Fibroblast of gingiva (primary cell): Measurements from ENCODE around the gene BAIAP2.
A peak's percentile ranks its signal among the peaks of the same experiment; 100 is the strongest.
"Not testable (repeated sequence)": the region's sequence is repeated elsewhere in the genome, so short reads cannot be mapped to it uniquely, and the experiment has no call there.

Experiments used
- DNase-seq: peaks from one replicate; pipeline ENCODE4 v3.0.0-alpha.2; 2011; ENCODE audit warnings: low read depth

Gene BAIAP2

DNA sequence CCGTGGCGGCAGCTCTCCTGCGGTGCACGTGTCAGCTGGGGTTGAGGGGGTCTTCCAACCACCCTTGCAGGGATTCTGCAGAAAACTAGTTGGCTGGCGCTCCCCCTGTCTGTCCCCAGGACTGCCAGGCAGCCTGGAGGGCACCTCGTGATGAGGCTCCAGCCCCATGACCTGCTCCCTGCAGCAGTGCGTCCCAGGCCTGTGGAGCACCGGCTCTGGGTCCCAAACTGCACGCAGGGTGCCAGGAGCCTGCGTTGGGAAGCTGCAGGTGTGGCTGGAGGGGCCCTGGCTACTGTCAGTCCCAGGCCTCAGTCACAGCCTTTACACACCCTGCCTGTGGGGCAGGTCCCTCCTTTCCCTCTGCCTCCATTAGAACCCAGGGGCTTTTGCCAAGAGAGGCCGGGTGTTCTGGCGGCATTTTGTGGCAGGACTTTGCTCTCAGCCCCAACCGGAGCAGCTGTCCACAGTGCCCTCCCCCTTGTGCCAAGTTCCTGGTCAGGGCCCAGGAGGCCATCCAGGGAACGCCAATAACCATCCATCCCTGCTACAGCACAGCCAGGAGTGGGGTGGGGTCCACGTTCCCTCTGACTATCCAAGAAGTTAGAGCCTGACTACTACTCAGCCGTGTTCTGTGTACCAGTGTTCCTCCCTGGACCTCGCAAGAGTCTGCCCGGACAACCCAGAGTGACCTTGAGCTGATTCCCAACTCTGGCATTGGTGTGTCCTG lies 34.2 kb upstream of the BAIAP2 start:
- no peak for DNase-seq

DNA sequence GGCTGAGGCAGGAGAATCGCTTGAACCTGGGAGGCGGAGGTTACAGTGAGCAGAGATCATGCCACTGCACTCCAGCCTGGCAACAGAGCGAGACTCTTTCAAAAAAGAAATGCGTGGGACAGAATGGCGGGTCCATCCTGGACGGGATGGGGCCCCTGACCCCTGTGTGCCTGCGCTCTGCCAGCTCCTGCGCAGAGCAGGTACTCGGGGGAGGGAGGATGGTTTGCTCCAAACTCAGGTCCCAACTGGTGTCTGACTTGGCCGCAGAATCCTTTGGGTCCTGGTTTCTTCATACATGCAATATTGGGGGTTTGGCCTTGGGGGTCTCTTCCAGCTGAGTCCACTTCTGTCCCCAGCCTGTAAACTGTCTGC lies 33.0 kb upstream of the BAIAP2 start:
- DNase-seq, result no peak

DNA sequence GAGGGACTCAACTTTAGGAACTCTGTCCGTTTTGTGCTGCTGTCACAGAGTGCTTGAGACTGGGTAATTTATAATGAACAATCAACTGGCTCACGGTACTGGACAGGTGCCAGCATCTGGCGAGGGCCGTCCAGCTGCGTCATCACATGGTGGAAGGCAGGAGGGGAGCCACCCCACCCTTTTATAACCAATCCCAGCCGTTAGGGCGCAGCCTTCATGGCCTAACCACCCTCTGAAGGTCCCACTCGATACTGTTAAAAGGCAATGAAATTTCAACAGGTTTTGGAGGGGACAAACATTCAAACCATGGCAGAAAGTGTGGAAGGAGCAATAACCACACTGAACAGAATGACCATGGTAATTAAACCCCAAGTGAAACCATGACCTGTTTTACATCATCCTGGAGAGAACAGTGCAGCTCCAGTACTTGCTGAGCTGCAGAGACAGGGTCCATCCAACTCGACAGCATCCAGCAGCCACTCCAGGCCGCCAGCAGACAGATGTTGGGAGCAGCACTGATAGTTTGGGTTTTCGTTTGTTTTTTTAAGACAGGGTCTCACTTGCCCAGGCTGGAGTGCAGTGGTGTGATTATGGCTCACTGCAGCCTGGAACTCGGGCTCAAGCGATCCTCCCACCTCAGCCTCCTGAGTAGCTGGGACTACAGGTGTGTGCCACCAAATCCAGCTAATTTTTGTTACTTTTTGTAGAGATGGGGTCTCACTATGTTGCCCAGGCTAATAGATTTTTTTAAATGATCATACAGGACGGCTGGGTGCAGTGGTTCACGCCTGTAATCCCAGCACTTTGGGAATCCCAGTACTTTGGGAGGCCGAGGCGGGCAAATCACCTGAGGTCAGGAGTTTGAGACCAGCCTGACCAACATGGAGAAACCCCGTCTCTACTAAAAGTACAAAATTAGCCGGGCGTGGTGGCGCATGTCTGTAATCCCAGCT lies 32.3 kb upstream of the BAIAP2 start:
- DNase-seq, result peak; percentile 56

DNA sequence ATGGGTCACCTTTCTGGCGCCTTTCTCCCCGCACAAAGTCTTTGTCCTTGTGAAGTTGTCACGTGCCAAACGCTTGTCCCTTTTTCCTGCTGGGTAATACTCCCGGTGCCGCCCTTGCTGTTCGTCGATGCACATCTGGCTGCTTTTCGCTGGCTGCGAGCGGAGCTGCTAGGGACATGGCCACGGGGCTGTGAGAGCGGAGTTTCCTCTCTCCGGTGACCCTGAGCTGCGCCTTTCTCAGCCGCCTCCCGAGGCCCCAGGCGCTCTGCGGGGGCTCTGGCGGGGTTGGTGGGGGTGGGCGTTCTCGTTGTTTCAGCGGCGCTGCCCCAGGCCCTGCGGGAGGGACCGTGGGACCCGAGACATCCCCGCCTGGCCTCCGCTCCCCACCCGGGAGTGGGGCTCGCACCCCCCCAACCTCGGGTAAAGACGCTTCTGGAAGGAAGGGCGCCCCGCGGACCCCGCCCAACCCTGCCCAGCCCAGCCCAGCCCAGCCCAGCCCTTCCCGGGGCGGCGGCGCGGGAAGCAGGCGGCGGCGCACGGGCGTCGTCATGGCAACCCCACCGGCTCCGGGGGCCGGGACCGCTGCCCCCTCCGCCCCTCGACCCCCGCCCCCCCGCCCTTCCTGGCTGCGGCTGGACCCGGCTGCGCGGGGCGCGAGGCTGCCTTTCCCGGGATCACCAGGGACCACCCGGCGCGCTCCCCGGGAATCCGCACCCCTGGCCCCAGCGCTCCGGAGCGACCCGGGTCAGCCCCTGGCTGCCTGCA lies 31.1 kb upstream of the BAIAP2 start:
- DNase-seq, result no peak

DNA sequence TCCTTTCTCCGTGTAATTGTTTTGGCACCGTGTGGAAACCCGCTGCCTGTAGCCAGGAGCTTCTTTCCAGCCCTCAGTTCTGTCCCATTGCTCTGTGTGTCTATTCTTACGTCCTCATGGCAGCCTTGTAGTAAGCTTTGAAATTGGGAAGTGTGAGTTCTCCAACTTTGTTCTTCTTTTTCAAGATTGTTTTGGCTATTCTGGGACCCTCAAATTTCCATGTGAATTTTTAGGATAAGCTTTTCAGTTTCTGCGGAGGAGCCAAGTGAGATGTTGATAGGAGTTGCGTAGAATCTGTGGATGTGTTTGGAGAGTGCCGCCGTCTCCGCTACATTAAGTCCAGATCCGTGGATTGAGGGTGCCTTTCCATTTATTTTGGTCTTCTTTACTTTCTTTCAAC lies 28.1 kb upstream of the BAIAP2 start:
- DNase-seq, result no peak

DNA sequence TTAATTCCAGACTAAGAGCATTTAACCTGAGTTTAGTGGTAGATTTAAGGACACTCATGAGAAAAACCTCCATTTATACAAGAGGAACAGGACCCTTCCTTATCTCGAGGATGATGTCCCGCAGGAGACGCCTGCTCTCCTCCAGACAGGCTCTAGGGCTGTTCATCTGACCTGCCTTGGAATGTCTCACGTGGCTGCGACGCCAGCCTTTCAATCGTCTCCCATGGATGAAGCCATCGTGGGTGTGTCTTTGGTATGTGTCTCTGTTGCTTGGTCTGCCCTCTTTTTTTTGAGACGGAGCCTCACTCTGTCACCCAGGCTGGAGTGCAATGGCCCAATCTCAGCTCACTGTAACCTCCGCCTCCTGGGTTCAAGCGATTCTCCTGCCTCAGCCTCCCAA lies 26.8 kb upstream of the BAIAP2 start:
- DNase-seq, result no peak

DNA sequence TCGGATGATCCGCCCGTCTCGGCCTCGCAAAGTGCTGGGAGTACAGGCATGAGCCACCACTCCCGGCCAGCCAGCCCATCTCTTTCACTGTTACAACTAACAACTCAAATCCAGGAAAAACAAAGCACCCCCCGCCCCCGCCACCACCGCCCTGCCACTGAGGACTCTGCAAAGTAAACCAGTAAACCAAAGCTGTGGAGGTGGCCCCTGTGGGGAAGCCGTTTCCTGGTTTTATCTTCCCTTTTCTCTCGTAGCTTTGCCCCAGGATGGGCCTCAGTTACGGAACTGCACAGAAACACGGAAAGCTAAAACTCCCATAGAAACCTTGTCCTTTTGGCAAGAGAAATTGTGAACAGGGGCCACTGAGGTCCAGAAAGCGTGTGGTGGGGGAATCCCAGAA lies 25.8 kb upstream of the BAIAP2 start:
- DNase-seq, result no peak

DNA sequence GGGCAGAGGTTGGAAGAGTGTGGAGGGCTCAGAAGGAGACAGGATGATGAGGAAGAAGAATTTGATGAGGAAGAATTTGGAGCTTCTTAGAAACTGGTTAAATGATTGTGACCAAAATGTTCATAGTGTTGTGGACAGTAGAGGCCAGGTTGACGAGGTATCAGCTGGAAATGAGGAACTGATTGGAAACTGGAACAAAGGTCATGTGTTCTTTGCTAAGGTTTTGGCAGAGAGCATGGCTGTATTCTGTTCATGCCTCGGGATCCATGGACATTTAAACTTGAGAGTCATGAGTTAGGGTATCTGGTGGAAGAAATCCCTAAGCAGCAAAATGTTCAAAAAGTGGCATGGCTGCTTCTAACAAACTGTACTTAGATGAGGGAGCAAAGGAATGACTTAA lies 24.0 kb upstream of the BAIAP2 start:
- no peak for DNase-seq

DNA sequence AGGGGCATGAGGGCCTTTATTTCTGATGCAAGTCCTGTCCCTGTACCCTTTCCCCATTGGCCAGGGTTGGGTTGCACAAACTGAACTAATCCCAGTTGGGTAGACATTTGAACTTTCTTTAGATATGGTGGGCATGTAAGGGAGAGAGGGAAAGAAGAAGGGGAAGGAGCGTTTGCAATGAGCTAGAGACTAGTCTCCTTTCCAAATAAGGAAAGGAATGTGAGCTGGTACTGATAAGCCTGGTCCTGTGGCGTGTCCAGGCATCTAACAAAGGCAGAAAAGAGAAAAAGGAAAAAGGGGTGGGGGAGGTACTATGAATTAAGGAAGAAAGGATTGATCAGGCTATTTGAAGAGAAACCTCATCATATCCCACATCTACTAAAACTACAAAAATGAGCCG lies 23.0 kb upstream of the BAIAP2 start:
- no peak for DNase-seq

DNA sequence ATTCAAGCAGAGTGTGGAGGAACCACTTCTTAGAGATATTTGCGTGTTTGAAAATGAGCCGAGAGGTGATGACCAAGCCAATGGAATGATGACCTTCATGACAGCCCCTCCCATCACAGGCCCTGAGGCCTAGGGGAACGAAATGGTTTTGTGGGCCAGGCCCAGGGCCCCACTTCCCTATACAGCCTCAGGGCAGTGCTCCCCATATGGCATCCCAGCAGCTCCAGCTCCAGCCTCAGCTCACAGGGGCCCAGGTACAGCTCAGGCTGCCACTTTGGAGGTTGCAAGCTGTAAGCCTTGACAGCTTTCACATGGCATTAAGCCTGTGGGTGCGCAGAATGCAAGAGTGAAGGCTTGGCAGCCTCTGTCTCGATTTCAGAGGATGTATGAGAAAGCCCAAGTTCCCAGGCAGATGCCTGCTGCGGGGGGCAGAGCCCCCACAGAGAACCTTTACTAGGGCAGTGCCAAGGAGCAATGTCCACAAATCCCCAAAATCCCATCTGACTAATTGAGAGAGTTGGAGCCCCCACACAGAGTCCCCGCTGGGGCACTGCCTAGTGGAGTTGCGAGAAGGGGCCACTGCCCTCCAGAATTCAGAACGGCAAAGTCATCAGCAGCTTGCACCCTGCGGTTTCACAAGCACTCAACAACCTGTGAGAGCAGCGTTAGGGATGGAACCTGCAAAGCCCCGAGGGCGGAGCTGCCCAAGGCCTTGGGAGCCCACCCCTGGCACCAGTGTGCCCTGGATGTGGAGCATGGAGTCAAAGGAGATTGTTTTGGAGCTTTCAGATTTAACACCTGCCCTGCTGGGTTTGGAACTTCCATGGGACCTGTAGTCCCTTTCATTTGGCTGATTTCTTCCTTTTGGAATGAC lies 22.1 kb upstream of the BAIAP2 start:
- DNase-seq, result no peak

DNA sequence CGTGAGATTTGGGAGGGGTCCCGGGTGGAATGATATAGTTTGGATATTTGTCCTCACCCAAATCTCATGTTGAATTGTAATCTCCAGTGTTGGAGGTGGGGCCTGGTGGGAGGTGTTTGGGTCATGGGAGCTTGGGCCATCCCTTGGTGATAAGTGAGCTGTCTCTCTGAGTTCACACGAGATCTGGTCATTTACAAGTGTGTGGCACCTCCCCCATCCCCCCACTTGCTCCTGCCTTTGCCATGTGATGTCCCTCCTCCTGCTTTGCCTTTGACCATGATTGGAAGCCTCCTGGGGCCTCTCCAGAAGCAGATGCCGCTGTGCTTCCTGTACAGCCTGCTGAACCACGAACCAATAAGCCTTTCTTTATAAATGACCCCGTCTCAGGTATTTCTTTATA lies 21.3 kb upstream of the BAIAP2 start:
- DNase-seq, result no peak

DNA sequence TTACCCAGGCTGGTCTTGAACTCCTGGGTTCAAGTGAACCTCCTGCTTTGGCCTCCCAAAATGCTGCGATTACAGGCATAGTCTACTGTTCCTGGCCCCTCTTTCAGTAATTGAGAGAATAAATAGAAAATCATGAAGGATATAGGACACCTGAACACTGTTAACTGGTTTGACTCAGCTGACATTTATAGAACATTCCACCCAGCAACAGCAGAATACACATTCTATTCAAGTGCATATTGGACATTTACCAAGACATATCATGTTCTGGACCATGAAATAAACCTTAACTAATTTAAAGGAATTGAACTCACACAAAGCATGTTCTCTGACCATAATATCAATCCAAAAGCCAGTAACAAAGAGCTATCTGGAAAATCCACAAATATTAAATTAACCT lies 19.8 kb upstream of the BAIAP2 start:
- DNase-seq, result peak; percentile 48

DNA sequence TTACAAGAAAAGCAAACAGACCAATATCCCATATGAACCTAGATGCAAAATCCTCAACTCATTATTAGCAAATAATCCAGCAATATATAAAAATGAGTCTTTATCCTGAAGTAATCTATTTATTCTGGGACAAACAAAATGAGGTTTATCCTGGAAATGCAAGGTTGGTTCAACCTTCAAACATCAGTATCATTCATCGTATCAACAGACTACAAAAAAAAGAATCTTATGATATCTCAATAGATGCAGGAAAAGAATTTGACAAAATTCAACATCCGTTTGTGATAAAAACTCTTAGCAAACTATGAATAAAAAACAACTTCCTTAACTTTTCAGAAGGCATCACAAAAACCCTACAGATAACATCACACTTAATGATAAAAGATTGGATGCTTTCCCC lies 18.4 kb upstream of the BAIAP2 start:
- no peak for DNase-seq

DNA sequence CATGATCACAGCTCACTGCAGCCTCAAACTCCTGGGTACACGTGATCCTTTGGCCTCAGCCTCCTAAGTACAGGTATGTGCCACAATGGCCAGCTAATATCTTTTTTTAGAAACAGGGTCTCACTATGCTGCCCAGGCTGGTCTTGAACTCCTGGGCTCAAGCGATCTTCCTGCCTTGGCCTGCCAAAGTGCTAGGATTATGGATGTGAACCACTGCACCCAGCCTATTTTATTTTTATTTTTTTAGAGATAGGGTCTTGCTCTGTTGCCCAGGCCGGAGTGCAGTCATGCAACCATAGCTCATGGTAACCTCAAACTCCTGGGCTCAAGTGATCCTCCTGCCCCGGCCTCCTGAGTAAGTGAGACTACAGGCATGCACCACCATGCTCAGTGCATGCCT lies 17.6 kb upstream of the BAIAP2 start:
- not testable (repeated sequence) for DNase-seq

DNA sequence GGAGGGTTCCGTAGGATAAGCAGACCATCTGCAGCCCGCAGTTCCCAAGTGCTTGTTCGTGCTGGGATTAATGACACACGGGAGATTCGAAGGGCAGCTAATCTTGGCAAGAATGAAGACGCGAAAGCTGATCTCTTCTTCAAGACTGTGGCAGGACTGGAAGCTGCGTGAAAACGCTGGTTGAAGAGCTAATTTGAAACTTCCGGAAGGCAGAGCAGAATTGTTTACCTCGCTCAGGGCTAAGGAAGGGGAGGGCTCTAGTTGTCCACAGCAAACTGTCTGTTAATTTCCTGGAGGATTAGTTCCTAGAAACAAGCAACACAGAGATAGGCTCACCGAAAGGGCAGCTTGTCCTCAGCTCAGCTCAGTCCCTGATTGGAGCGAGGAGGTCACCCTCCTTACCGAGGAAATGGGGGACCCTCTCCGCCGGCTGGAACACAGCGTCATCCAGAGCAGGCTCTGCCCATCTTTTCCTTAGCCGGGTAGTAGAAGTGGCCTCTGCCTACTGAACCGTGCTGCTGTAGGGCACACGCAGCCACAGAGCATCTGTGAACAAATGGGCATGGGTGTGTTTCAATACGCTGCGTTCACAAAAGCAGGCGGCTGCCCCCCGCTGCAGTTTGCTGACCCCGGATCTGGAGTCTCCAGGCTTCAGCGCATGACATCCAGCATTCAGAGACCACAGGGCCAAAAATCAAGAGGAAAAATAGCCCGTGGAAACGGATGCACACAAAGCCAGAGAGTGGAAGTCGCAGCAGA lies 16.7 kb upstream of the BAIAP2 start:
- peak; percentile 63 for DNase-seq

DNA sequence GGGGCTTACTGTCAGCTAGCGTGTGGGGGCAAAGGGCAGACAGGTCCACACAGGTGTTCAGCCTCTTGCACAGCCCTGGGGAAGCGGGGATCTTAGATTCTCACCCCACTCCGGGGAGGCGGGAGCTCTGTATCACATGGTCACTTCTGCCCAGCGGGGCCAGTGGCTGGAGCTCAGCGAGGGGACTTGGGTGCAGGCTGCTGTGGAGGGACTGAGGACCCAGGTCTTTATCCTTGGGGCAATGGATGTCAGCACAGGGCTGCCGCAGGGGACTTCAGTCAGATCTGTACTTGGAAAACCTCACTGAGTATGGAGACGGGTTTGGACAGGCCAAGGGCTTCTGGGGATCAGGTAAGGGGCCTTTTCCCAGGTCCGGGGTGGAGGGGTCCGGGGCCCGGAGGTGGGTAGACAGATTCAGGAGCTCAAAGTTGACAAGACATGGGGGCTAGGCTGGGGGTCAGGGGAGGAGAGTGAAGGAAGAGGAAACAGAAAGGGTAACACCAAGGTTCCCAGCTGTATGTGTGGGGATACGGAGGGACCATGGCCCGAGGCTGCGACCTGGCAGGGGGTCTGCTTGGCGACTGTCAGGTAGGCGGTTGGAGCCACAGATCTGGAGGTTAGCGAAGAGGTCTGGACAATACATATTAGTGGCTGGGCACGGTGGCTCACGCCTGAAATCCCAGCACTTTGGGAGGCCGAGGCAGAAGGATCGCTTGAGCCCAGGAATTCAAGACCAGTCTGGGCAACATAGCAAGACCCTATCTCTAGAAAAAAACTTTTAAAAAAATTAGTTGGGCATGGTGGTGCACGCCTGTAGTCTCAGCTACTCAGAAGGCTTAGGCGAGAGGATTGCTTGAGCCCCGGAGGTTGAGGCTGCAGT lies 15.1 kb upstream of the BAIAP2 start:
- DNase-seq, result no peak

DNA sequence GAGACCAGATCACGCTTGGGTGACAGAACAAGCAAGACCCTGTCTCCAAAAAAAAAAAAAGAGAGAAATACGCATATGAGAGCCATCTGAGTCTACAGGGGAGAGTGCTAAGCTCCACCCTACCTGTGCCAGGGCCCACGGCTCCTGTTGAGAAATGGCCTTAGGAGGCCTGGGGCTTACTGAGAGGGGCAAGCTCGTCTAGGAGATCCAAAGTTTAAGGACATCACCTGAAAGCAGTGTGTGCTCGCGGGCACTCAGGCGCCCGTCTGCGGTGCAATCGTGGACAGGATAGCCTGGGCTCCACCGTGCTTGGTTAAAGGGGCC lies 14.5 kb upstream of the BAIAP2 start:
- DNase-seq, result no peak

DNA sequence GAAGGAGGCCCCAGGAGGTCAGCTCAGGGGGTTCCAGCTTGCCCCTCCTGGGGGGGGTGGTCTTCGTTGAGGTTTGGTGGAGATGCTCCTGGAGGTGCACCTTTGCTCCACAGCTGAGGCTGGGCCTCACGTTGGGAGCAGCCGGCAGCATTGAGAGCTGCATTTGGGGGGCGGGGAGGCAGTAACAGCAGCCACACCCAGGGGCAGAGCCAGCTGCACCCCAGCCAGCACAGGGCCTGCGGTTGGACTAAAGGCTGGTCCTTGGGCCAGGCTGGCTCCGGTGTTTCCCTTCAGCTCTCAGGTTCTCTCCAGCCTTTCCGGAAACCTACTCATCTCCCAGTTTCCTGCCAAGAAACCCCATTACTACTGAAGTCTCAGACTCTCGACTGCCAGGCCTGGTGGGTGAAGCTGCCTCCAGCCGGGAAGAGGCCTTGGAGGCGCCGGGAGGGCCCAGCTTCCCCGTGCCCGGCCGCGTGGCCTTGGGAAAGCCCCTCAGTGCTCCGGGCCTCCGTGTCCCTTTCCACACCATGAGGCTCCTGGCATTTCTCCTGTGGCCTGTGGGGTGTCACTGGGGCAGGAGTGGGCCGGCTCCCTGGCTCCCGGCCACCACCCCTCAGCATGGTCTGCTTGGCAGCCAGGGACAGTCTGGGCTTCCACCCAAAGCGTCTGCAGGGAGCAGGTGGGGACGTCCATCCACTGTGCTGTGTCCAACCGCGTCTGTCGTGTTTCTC lies 14.0 kb upstream of the BAIAP2 start:
- no peak for DNase-seq
